Activated CD4-positive, alpha-beta memory T cell treated with anti-CD3 and anti-CD28 coated beads for 36 hours (primary cell): ENCODE measurements around the gene GNAO1. TPM values are rescaled to one million over a fixed set of nuclear protein-coding genes. Genes with fewer than 3 reads are reported as not detected.

Source experiments
- CTCF ChIA-PET: fragments of 350-600 bp; sonication (Branson Sonifier 250); formaldehyde crosslinking; loops from one replicate; lab custom pipeline; 2021; ENCODE audit warnings: antibody characterized with exemption, inconsistent platforms; lab: Charles Lee
- POLR2A ChIA-PET: fragments of 350-600 bp; sonication (Branson Sonifier 250); formaldehyde crosslinking; loops from one replicate; lab custom pipeline; 2021; ENCODE audit warnings: antibody characterized with exemption; lab: Charles Lee
- DNase-seq: peaks from one replicate; pipeline ENCODE4 v3.0.0-alpha.2; 2020
- H3K27ac Mint-ChIP-seq: one replicate; pipeline ENCODE4 v1.8.0; 2021; ENCODE audit warnings: mixed read lengths
- H3K27me3 Mint-ChIP-seq: one replicate; pipeline ENCODE4 v1.8.0; 2021; ENCODE audit warnings: mixed read lengths
- H3K36me3 Mint-ChIP-seq: one replicate; pipeline ENCODE4 v1.8.0; 2021; ENCODE audit warnings: mixed read lengths
- H3K4me1 Mint-ChIP-seq: one replicate; pipeline ENCODE4 v1.8.0; 2021; ENCODE audit warnings: low read depth, mixed read lengths
- H3K4me3 Mint-ChIP-seq: one replicate; pipeline ENCODE4 v1.8.0; 2021; ENCODE audit warnings: mild to moderate bottlenecking, mixed read lengths
- H3K9me3 Mint-ChIP-seq: one replicate; pipeline ENCODE4 v1.8.0; 2021; ENCODE audit warnings: mixed read lengths
- intact Hi-C: fragments of 100-400 bp; cut with micrococcal nuclease; formaldehyde crosslinking; loops from one replicate; pipeline ENCODE4 v1.15.1; 2023
- total RNA-seq, 2 experiments: library from RNA; stranded (reverse); gene quantifications; one replicate each; pipeline ENCODE4 v1.2.3, GENCODE V29; 2021

Gene GNAO1
- total RNA-seq, 2 experiments from 2014 or later, result 1.3 to 1.4 TPM

- intact Hi-C loops, result loop anchor here (1.0 to 10.0 kb wide), 3 partner anchors 9 to 718 kb away; partner anchors contain the start of gene BBS2
- no peak overlapping the region for H3K27ac Mint-ChIP-seq
- DNase-seq, result no peak
- H3K4me1 Mint-ChIP-seq, result peaks cover 32% of the 10 kb centered on the region
- peak overlapping the region; percentile 62 for H3K4me3 Mint-ChIP-seq
- H3K9me3 Mint-ChIP-seq, result no peaks in the 10 kb centered on the region
- CTCF ChIA-PET, result interaction anchor here (1.0 to 2.5 kb wide), 2 partner anchors 12 to 165 kb away, joined by 4 to 10 read pairs; no protein-coding TSS in a partner anchor
- peaks cover 51% of the 10 kb centered on the region for H3K27me3 Mint-ChIP-seq
- POLR2A ChIA-PET, result interaction anchor here (0.7 to 1.0 kb wide), 2 partner anchors 8 to 89 kb away, joined by 3 read pairs; no protein-coding TSS in a partner anchor
- H3K36me3 Mint-ChIP-seq, result no peaks in the 10 kb centered on the region
These were observed 573 bp upstream of the GNAO1 start for GRCh38 chr16:56190677-56191155.

DNA sequence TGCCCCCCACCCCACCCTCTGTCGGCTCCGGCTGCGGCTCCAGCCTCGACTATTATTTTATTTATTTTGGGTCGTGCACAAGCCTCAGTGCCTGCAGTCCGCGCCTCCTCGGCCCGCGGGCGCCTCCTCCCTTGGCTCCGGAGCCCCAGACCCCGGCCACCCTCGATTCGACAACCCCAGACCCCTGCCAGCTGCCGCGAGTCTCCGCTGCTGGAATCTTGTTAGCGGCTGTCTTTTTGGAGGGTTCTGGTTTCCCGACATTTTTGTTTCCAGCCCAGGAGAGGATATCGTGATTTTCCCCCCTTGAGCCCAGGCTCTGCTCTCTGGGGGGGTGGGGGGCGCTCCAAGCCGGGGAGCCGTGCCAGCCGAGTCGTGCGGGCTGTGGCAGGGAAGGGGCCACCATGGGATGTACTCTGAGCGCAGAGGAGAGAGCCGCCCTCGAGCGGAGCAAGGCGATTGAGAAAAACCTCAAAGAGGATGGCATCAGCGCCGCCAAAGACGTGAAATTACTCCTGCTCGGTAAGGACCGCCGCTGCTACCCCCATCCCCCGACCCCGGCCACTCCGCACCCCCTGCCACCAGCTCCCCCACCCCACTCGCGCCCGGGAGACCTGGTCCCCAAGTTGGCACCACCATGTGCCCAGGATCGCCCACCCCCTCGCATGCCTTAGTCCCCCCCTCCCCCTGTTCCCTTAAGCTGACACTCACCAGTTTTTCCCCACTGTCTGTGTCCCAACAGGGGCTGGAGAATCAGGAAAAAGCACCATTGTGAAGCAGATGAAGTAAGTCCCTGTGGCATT lies 746 bp downstream of the GNAO1 start:
- Mint-ChIP-seq H3K27me3 (peaks cover 56% of the 10 kb centered on the region), H3K27ac (no peak overlapping the region), H3K4me3 (peak overlapping the region; percentile 69), H3K9me3 (no peaks in the 10 kb centered on the region), H3K4me1 (peaks cover 32% of the 10 kb centered on the region), H3K36me3 (no peaks in the 10 kb centered on the region)
- intact Hi-C loops, result loop anchor here (1.0 to 10.0 kb wide), 3 partner anchors 7 to 720 kb away; partner anchors contain the start of gene BBS2
- DNase-seq, result no peak
- ChIA-PET CTCF (interaction anchor here (2.5 kb wide), 1 partner anchor 11 kb away, joined by 10 read pairs; no protein-coding TSS in a partner anchor), POLR2A (no interaction called here)

DNA sequence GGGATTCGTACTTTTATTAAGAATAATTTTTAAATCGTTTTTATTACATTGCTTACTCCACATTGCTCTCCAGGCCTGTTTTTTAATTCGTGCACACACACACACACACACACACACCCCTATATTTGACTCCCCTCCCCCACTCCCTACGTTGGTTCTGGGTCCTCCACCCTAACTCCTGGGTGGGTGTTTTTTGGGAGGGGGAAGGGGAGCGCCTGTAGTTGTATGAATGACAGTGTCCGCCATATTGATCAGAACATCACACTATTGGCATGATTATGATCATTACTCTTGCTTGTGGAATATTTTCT lies 1.3 kb downstream of the GNAO1 start:
- Mint-ChIP-seq H3K9me3 (no peaks in the 10 kb centered on the region), H3K27ac (no peak overlapping the region), H3K36me3 (no peaks in the 10 kb centered on the region), H3K27me3 (peaks cover 60% of the 10 kb centered on the region), H3K4me3 (peak overlapping the region; percentile 69), H3K4me1 (peaks cover 32% of the 10 kb centered on the region)
- DNase-seq, result no peak
- ChIA-PET POLR2A (no interaction called here), CTCF (no interaction called here)
- intact Hi-C loops, result loop anchor here (5.0 to 10.0 kb wide), 2 partner anchors 332 to 720 kb away; partner anchors contain the start of gene BBS2

- Mint-ChIP-seq H3K4me3 (peak overlapping the region; percentile 69), H3K27me3 (peaks cover 59% of the 10 kb centered on the region), H3K27ac (no peak overlapping the region), H3K9me3 (no peaks in the 10 kb centered on the region), H3K4me1 (peaks cover 32% of the 10 kb centered on the region), H3K36me3 (no peaks in the 10 kb centered on the region)
- CTCF ChIA-PET, result interaction anchor here (2.0 kb wide), 1 partner anchor 11 kb away, joined by 8 read pairs; no protein-coding TSS in a partner anchor
- POLR2A ChIA-PET, result no interaction called here
- DNase-seq, result no peak
- intact Hi-C loops, result loop anchor here (5.0 to 10.0 kb wide), 2 partner anchors 332 to 721 kb away; partner anchors contain the start of gene BBS2
These were observed 2.0 kb downstream of the GNAO1 start for GRCh38 chr16:56192986-56193945.

DNA sequence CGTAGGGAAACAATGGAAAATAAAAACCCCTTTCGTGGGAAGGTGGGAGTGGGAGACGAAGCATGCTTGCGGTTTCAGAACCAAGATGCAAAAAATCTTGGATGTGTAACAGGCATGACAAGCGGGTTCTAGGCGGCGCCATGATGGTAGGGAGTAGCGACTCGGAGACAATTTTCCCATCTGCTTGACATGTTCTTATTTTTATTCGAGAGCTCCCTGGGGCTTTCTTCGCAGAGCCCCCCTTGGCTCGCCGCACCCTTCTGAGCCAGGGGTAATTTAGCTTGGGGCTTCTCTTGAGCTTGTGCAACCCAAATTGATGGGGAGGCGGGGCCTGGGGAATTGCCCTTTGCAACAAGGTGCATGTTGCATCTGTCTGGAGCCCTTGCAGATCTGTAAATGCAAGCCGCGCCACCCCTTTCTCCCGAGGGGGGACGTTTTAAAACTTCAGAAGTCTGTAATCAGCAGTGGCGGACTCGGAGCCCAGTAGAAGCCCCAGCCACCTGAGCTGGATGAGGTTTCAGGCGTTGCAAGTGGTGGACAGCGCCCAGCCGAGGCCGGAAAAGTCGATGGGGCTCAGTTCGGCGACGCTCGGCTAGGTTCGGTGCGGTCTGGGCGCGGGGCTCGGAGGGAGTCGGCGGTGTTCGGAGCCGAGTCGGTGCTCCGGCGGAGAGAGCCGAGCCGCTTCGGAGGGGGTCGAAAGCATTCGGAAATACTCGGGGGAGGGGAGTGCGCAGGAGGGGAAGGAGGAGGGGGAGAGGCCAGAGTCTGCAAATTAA lies 2.9 kb downstream of the GNAO1 start:
- Mint-ChIP-seq H3K27me3 (peaks cover 52% of the 10 kb centered on the region), H3K9me3 (no peaks in the 10 kb centered on the region), H3K27ac (no peak overlapping the region), H3K36me3 (no peaks in the 10 kb centered on the region), H3K4me1 (peaks cover 28% of the 10 kb centered on the region), H3K4me3 (peak overlapping the region; percentile 41)
- peak; percentile 86 for DNase-seq
- intact Hi-C loops, result loop anchor here (5.0 to 10.0 kb wide), 2 partner anchors 331 to 722 kb away; partner anchors contain the start of gene BBS2
- POLR2A ChIA-PET, result interaction anchor here (0.6 kb wide), 1 partner anchor 26 kb away, joined by 3 read pairs; no protein-coding TSS in a partner anchor
- CTCF ChIA-PET, result interaction anchor here (2.0 kb wide), 1 partner anchor 10 kb away, joined by 8 read pairs; no protein-coding TSS in a partner anchor

GRCh38 chr16:56195151-56195550 lies 3.9 kb downstream of the GNAO1 start:
- no peaks in the 10 kb centered on the region for H3K9me3 Mint-ChIP-seq
- H3K4me3 Mint-ChIP-seq, result no peak overlapping the region
- ChIA-PET CTCF (interaction anchor here (2.0 kb wide), 1 partner anchor 9 kb away, joined by 8 read pairs; no protein-coding TSS in a partner anchor), POLR2A (no interaction called here)
- intact Hi-C loops, result loop anchor here (5.0 to 10.0 kb wide), 2 partner anchors 330 to 417 kb away; partner anchors contain the start of gene BBS2
- H3K36me3 Mint-ChIP-seq, result no peaks in the 10 kb centered on the region
- DNase-seq, result no peak
- peaks cover 44% of the 10 kb centered on the region for H3K27me3 Mint-ChIP-seq
- no peak overlapping the region for H3K27ac Mint-ChIP-seq
- peaks cover 21% of the 10 kb centered on the region for H3K4me1 Mint-ChIP-seq

DNA sequence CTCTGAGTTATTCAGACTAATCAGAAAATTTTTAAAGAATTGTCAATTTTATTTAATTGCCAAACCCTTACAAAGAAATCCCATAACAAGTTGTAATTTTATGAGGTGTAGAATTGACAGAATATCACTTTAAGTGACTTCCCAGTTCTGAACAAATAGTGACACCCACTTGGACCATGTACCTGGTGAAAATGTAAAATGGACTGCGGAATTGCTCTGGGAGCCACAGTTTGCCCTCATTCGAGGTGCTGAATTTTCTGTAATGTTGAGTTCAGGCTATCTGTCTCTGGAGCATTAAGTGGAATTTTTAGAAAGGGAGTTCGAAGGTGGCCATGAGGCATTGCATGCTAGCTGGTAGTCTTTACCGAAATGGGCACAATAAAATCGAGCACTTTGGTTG lies 5.1 kb downstream of the GNAO1 start:
- Mint-ChIP-seq H3K4me3 (no peak overlapping the region), H3K9me3 (no peaks in the 10 kb centered on the region), H3K27ac (no peak overlapping the region), H3K4me1 (peaks cover 20% of the 10 kb centered on the region), H3K27me3 (peaks cover 43% of the 10 kb centered on the region), H3K36me3 (no peaks in the 10 kb centered on the region)
- intact Hi-C loops, result loop anchor here (5.0 to 10.0 kb wide), 2 partner anchors 328 to 416 kb away; partner anchors contain the start of gene BBS2
- DNase-seq, result no peak
- ChIA-PET POLR2A (no interaction called here), CTCF (interaction anchor here (2.4 kb wide), 1 partner anchor 122 kb away, joined by 8 read pairs; no protein-coding TSS in a partner anchor)

DNA sequence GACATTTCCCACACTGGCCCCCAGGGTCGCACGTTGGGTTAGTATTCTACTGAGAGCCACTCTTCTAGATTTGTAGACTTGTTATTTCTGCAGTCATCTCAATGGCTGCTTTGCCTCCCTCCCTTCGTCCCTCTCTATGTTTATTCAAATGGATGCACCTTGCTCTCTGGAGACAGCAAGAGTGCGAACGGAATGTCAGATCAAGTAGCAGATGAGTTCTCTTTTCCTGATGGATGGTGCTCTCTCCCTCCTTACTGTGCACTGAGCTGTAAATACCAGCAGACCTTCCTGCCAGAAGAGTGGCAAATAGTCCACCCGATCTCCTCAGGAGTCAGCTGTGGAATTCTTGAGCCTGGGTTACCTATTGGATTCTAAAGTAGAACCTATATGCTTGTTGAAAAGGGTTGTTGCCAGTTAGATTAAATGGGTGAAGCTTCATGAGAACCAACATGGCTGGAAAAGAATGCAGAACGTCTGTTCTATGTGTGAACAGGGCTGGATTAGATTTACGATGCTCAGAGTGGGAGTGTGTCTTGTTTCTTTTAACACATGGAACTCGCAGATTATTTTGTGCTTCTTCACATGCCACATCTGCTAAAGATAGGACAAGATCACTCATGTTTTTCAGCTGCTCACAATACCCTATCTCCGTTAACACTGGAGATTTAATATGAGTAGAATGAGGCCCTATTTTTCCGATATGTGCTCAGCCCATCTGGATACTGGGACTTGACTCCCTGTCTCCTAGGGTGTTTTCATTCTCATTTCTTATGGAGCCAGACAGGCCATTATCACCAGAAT lies 6.1 kb downstream of the GNAO1 start:
- Mint-ChIP-seq H3K36me3 (no peaks in the 10 kb centered on the region), H3K4me1 (peaks cover 18% of the 10 kb centered on the region), H3K9me3 (no peaks in the 10 kb centered on the region), H3K27ac (no peak overlapping the region), H3K4me3 (no peak overlapping the region), H3K27me3 (peaks cover 41% of the 10 kb centered on the region)
- CTCF ChIA-PET, result interaction anchor here (1.4 to 2.4 kb wide), 2 partner anchors 82 to 121 kb away, joined by 3 to 8 read pairs; no protein-coding TSS in a partner anchor
- DNase-seq, result no peak
- POLR2A ChIA-PET, result interaction anchor here (1.0 kb wide), 1 partner anchor 143 kb away, joined by 5 read pairs; no protein-coding TSS in a partner anchor
- intact Hi-C loops, result loop anchor here (5.0 to 10.0 kb wide), 2 partner anchors 327 to 415 kb away; partner anchors contain the start of gene BBS2

DNA sequence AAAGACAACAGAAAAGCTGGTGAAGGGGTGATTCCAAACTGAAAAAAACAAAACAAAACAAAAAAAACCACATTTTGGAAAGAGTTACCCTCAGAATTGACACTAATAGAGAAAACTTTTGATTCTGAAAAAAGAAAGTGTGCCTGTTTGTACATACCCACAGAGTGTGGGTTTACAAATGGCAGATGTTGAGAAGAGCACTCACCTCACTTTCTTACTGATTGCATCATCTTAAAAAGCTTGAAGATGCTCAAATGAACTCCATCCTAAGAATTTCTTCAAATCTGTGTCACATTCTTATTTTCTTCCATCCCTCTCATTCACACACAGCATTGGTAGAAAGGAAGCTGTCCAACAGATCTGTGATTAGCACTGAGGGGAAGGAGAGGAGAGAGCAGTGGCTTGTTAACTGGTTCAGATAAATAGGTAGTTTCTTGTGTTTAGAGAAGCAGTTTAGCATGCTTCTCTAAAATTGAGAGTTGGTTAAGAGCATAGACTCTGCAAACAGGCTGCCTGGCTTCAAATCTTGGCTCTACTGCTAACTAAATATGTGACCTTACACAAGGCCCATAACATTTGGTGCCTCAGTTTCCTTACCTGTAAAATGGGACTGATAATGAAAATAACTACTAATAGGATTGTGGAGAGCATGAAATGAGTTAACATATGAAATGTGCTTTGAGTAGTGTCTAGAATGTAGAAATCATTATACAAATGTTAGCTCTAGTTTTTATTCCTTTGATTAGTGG lies 6.9 kb downstream of the GNAO1 start:
- ChIA-PET CTCF (interaction anchor here (1.2 to 2.4 kb wide), 3 partner anchors 34 to 120 kb away, joined by 3 to 8 read pairs (median 3); no protein-coding TSS in a partner anchor), POLR2A (interaction anchor here (0.9 to 1.0 kb wide), 2 partner anchors 8 to 144 kb away, joined by 3 to 5 read pairs; no protein-coding TSS in a partner anchor)
- H3K27me3 Mint-ChIP-seq, result peaks cover 35% of the 10 kb centered on the region
- H3K36me3 Mint-ChIP-seq, result no peaks in the 10 kb centered on the region
- no peaks in the 10 kb centered on the region for H3K9me3 Mint-ChIP-seq
- H3K27ac Mint-ChIP-seq, result peak overlapping the region; percentile 55
- H3K4me1 Mint-ChIP-seq, result peaks cover 12% of the 10 kb centered on the region
- DNase-seq, result no peak
- H3K4me3 Mint-ChIP-seq, result no peak overlapping the region
- intact Hi-C loops, result loop anchor here (2.0 to 10.0 kb wide), 3 partner anchors 327 to 445 kb away; partner anchors contain the start of gene BBS2
